ENCODE data around the gene IL3RA. TPM values are rescaled to one million over a fixed set of nuclear protein-coding genes. Genes with fewer than 3 reads are reported as not detected.

Gene IL3RA
- total RNA-seq (2022) = 0.21 TPM in 1 of 2 replicates, not detected in the other
- percentile 3 among the genes with signal in this experiment for Bru-seq, nascent RNA
- BruChase-seq, experiment 1, labeled RNA remaining after a 2-hour chase = percentile 0 among the genes with signal in this experiment
- percentile 4 among the genes with signal in this experiment for BruChase-seq, experiment 2, labeled RNA remaining after a 6-hour chase
- long read RNA-seq = 0 reads

DNA sequence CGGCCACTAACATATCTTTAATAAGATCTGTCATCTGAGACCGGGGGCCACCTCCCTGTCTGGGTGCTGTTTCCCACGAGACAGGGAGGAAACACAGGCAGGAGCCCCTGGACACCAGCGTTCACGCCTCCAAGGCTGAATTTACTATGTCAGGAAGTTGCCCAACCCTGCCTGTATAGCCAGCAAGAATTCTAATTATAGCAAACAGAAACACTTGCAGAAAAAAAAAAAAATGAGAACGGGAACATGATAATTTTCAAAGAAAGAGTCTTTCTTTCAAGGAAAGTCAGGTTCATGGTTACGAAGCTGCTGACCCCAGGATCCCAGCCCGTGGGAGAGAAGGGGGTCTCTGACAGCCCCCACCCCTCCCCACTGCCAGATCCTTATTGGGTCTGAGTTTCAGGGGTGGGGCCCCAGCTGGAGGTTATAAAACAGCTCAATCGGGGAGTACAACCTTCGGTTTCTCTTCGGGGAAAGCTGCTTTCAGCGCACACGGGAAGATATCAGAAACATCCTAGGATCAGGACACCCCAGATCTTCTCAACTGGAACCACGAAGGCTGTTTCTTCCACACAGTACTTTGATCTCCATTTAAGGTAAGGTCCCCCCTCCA lies at the start of gene IL3RA:
TSS of gene IL3RA (plus strand) at position 455 of the 613 bp plus-strand sequence. CDS start 4,981 bp downstream, outside the sequence.
- Histone ChIP-seq H3K9me3 (no peaks in the 10 kb centered on the region), H3K4me3 (ENCODE audit: low read depth, low read length) (no peak within 1 kb of the TSS), H3K27me3 (replicated peaks; ENCODE audit: control insufficient read depth, insufficient read depth, low read length) (no peaks in the 10 kb centered on the region), H3K4me1 (no peaks in the 10 kb centered on the region), H3K36me3 (ENCODE audit: control insufficient read depth, insufficient read depth, low read length) (no peaks in the 10 kb centered on the region)
- DNase-seq = no peak
- Mint-ChIP-seq H3K4me1 (ENCODE audit: low read depth, unreplicated experiment) (no peaks in the 10 kb centered on the region), H3K36me3 (ENCODE audit: insufficient read depth, unreplicated experiment) (no peaks in the 10 kb centered on the region), H3K9me3 (ENCODE audit: unreplicated experiment) (no peaks in the 10 kb centered on the region), H3K4me3 (ENCODE audit: unreplicated experiment) (peak within 1 kb of the TSS; percentile 31), H3K27ac (ENCODE audit: unreplicated experiment) (peak within 1 kb of the TSS; percentile 8), H3K27me3 (ENCODE audit: insufficient read depth, unreplicated experiment) (no peaks in the 10 kb centered on the region)
- POLR2A ChIA-PET = no interaction called here
- CTCF ChIA-PET = no interaction called here
- TF ChIP-seq CTCF (IDR thresholded peaks at IDR 0.05; ENCODE audit: insufficient read depth in 1 of 2, low read depth in 1 of 2, low read length in 1 of 2, severe bottlenecking in 1 of 2, unreplicated experiment in 1 of 2) = no peak
- intact Hi-C loops (cut with micrococcal nuclease; ENCODE audit: unreplicated experiment) = no loop called here
- no TSS peak for BruUV-seq (replicated peaks)

DNA sequence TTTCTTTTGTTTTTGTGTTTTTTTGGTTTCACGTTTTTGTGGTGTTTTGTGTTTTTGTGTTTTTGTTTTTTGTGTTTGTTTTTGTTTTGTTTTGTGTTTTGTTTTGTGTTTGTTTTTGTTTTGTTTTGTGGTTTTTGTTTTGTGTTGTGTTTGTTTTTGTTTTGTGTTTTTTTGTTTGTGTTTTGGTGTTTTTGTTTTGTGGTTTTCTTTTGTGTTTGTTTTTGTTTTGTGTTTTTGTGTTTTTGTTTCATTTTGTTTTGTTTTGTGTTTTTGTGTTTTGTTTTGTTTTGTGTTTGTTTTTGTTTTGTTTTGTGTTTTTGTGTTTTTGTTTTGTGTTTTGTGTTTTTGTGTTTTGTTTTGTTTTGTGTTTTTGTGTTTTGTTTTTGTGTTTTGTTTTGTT lies 47.0 kb upstream of the IL3RA start:
- Mint-ChIP-seq H3K9me3 (ENCODE audit: unreplicated experiment) (peaks cover 9% of the 10 kb centered on the region), H3K27ac (ENCODE audit: unreplicated experiment) (peak overlapping the region; percentile 64), H3K27me3 (ENCODE audit: insufficient read depth, unreplicated experiment) (no peaks in the 10 kb centered on the region), H3K4me1 (ENCODE audit: low read depth, unreplicated experiment) (no peaks in the 10 kb centered on the region), H3K4me3 (ENCODE audit: unreplicated experiment) (no peak overlapping the region), H3K36me3 (ENCODE audit: insufficient read depth, unreplicated experiment) (peaks cover 44% of the 10 kb centered on the region)
- BruUV-seq (replicated peaks) = no TSS peak
- POLR2A ChIA-PET = no interaction called here
- H3K36me3 ChIP-seq (ENCODE audit: control insufficient read depth, insufficient read depth, low read length) = no peaks in the 10 kb centered on the region
- no peak for TF ChIP-seq CTCF (IDR thresholded peaks at IDR 0.05; ENCODE audit: insufficient read depth in 1 of 2, low read depth in 1 of 2, low read length in 1 of 2, severe bottlenecking in 1 of 2, unreplicated experiment in 1 of 2)
- DNase-seq = no peak
- intact Hi-C loops (cut with micrococcal nuclease; ENCODE audit: unreplicated experiment) = no loop called here
- no peaks in the 10 kb centered on the region for H3K27me3 ChIP-seq (replicated peaks; ENCODE audit: control insufficient read depth, insufficient read depth, low read length)
- no peak overlapping the region for H3K4me3 ChIP-seq (ENCODE audit: low read depth, low read length)
- no peaks in the 10 kb centered on the region for H3K9me3 ChIP-seq
- CTCF ChIA-PET = no interaction called here
- no peaks in the 10 kb centered on the region for H3K4me1 ChIP-seq

- CTCF ChIA-PET = no interaction called here
- Histone ChIP-seq H3K36me3 (ENCODE audit: control insufficient read depth, insufficient read depth, low read length) (no peaks in the 10 kb centered on the region), H3K4me1 (no peaks in the 10 kb centered on the region), H3K9me3 (no peaks in the 10 kb centered on the region), H3K4me3 (ENCODE audit: low read depth, low read length) (no peak overlapping the region), H3K27me3 (replicated peaks; ENCODE audit: control insufficient read depth, insufficient read depth, low read length) (no peaks in the 10 kb centered on the region)
- Mint-ChIP-seq H3K4me1 (ENCODE audit: low read depth, unreplicated experiment) (no peaks in the 10 kb centered on the region), H3K27ac (ENCODE audit: unreplicated experiment) (no peak overlapping the region), H3K4me3 (ENCODE audit: unreplicated experiment) (no peak overlapping the region), H3K27me3 (ENCODE audit: insufficient read depth, unreplicated experiment) (no peaks in the 10 kb centered on the region), H3K36me3 (ENCODE audit: insufficient read depth, unreplicated experiment) (peaks cover 38% of the 10 kb centered on the region), H3K9me3 (ENCODE audit: unreplicated experiment) (peaks cover 17% of the 10 kb centered on the region)
- no TSS peak for BruUV-seq (replicated peaks)
- intact Hi-C loops (cut with micrococcal nuclease; ENCODE audit: unreplicated experiment) = no loop called here
- no peak for TF ChIP-seq CTCF (IDR thresholded peaks at IDR 0.05; ENCODE audit: insufficient read depth in 1 of 2, low read depth in 1 of 2, low read length in 1 of 2, severe bottlenecking in 1 of 2, unreplicated experiment in 1 of 2)
- no peak for DNase-seq
- POLR2A ChIA-PET = no interaction called here
Observed at GRCh38 chrX:1291110-1291740, 45.4 kb upstream of the IL3RA start.

Measured in Caco-2 (cell line).